Left lung (tissue), 10 donors: ENCODE results near the gene NCAM2. TPM values are rescaled to one million over a fixed set of nuclear protein-coding genes. Genes with fewer than 3 reads are reported as not detected.
A peak's percentile ranks its signal among the peaks of the same experiment; 100 is the strongest.

ENCODE experiments used
- ATAC-seq: fragments of 200-7000 bp; cut with Tn5 transposase; one replicate; pipeline ENCODE4 v1.9.1; 2020; ENCODE audit warnings: moderate library complexity
- DNase-seq, 4 donors: peaks; one replicate each; pipeline ENCODE4 v3.0.0-alpha.2; 2013 to 2020
- H3K27ac ChIP-seq, 2 donors: fragments of 200-600 bp; sonication (generic) in 1 of 2; one replicate each; pipeline versions ENCODE4 v1.5.0 to v1.8.0; 2020 to 2021
- H3K27me3 ChIP-seq, 2 donors: fragments of 200-600 bp; sonication (generic) in 1 of 2; one replicate each; pipeline versions ENCODE4 v1.5.0 to v1.8.0; 2020 to 2021
- H3K36me3 ChIP-seq, 2 donors: fragments of 200-600 bp; sonication (generic) in 1 of 2; one replicate each; pipeline versions ENCODE4 v1.5.0 to v1.8.0; 2020 to 2021
- H3K4me1 ChIP-seq, 2 donors: fragments of 200-600 bp; one replicate each; pipeline ENCODE4 v1.8.0; 2021
- H3K4me3 ChIP-seq, 2 donors: fragments of 200-600 bp; sonication (generic) in 1 of 2; one replicate each; pipeline versions ENCODE4 v1.5.0 to v1.8.0; 2020 to 2021; ENCODE audit warnings: mild to moderate bottlenecking in 1 of 2
- H3K9me3 ChIP-seq, 2 donors: fragments of 200-600 bp; sonication (generic) in 1 of 2; one replicate each; pipeline versions ENCODE4 v1.5.0 to v1.8.0; 2020 to 2021
- intact Hi-C, 2 donors: fragments of 100-400 bp; cut with DNase I; formaldehyde crosslinking; loops; one replicate each; pipeline versions ENCODE4 v1.11.2 to v1.14.2; 2022
- polyA plus RNA-seq, 6 donors: library from polyadenylated mRNA; unstranded; fragments of 120-200 nt; gene quantifications; one replicate each; pipeline ENCODE4 v1.2.1, GENCODE V29; 2013; ENCODE audit not compliant: insufficient read length in 6 of 6
- total RNA-seq, 2 donors: library from RNA; stranded (reverse); fragmentation: NEBNext Ultra II Directional; extraction: Animal tissue kit (Norgen Biotek cat#: 25700); gene quantifications; one replicate each; pipeline ENCODE4 v1.2.1, GENCODE V29; 2021
- TF ChIP-seq, protein P1 (sequence below), 2 donors: fragments of 200-600 bp; sonication (generic) in 1 of 2; IDR thresholded peaks; one replicate each; pipeline versions ENCODE4 v1.5.0 to v1.8.0; 2021; ENCODE audit warnings: antibody characterized with exemption in 2 of 2
- donor health status: DM: no; HTN: yes; CAD: no.
- donor health status: DM: no; HTN: no; CAD: no.

Gene NCAM2
- total and polyA plus RNA-seq, 8 donors = 3.3 to 30.4 (median 4.6) TPM

DNA sequence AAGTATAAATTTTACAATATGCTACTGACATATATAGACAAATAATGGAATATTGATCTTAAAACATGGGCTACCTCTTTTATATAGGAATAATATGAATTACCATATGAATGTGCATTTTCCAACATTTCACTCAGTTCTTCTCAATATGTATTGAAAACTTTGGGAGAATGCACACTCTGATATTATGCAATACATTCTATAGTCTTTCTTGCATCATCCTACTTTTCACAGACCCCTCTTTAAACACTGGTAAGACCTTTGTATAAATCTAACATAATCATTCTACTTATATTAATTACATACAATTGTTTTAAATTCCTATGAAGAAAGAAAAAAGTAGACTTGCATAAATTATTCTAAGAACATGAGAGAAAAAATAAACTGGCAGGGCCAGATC, 69.2 kb downstream of the NCAM2 start:
- no peaks in the 10 kb centered on the region for H3K9me3 ChIP-seq
- no peaks in the 10 kb centered on the region for H3K4me1 ChIP-seq
- no peaks in the 10 kb centered on the region for H3K27me3 ChIP-seq
- H3K4me3 ChIP-seq = no peak overlapping the region
- no peaks in the 10 kb centered on the region for H3K36me3 ChIP-seq
- no peak for DNase-seq
- ATAC-seq = no peak
- H3K27ac ChIP-seq = no peak overlapping the region
- TF ChIP-seq, protein P1, sequence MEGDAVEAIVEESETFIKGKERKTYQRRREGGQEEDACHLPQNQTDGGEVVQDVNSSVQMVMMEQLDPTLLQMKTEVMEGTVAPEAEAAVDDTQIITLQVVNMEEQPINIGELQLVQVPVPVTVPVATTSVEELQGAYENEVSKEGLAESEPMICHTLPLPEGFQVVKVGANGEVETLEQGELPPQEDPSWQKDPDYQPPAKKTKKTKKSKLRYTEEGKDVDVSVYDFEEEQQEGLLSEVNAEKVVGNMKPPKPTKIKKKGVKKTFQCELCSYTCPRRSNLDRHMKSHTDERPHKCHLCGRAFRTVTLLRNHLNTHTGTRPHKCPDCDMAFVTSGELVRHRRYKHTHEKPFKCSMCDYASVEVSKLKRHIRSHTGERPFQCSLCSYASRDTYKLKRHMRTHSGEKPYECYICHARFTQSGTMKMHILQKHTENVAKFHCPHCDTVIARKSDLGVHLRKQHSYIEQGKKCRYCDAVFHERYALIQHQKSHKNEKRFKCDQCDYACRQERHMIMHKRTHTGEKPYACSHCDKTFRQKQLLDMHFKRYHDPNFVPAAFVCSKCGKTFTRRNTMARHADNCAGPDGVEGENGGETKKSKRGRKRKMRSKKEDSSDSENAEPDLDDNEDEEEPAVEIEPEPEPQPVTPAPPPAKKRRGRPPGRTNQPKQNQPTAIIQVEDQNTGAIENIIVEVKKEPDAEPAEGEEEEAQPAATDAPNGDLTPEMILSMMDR (IDR thresholded peaks at IDR 0.05) = no peak
- intact Hi-C loops = no loop called here

DNA sequence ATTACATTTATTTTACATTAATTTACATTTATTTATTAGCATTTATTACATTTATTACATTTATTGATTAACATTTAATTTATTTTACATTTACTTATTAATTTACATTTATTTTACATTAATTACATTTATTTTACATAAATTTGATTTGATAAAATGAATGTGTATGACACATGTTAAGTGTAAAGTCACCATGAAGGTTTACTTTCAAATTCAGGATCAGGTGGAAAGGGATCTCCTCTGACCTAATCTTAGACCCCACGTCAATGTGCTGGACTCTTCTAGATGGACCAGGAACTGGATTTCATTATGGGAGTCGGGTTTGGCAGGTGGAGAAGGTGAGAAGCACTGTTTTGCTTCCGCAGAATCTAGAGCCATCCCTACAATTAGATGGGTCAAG, 76.1 kb downstream of the NCAM2 start:
- no peaks in the 10 kb centered on the region for H3K36me3 ChIP-seq
- TF ChIP-seq, protein P1 (IDR thresholded peaks at IDR 0.05) = no peak
- no peak overlapping the region for H3K27ac ChIP-seq
- H3K27me3 ChIP-seq = no peaks in the 10 kb centered on the region
- H3K4me3 ChIP-seq = no peak overlapping the region
- DNase-seq (no peak), ATAC-seq (no peak)
- intact Hi-C loops = no loop called here
- H3K9me3 ChIP-seq = no peaks in the 10 kb centered on the region
- H3K4me1 ChIP-seq = no peaks in the 10 kb centered on the region

DNA sequence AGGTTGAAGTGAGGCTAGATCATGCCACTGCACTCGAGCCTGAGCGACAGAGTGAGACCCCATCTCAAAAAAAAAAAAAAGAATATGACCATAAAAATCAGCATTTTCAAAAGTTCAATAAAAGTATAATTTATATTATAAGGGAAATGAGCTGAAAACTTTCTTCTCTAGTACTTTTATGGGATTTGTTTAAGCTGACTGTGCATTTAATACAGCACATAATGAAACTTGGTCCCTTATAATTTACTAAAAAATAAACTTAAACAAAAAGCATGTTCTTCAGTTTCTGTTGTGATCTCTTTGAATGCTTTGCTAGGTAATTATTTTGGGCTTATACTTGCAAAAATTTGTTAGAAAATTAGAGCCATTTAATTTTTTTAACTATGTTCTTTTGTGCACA, 77.8 kb downstream of the NCAM2 start:
- Histone ChIP-seq H3K4me3 (no peak overlapping the region), H3K9me3 (no peaks in the 10 kb centered on the region), H3K27ac (peak overlapping the region in 1 of 2 donors; percentile 5), H3K4me1 (no peaks in the 10 kb centered on the region), H3K36me3 (no peaks in the 10 kb centered on the region), H3K27me3 (no peaks in the 10 kb centered on the region)
- TF ChIP-seq, protein P1 (IDR thresholded peaks at IDR 0.05) = no peak
- intact Hi-C loops = no loop called here
- DNase-seq (no peak), ATAC-seq (no peak)

DNA sequence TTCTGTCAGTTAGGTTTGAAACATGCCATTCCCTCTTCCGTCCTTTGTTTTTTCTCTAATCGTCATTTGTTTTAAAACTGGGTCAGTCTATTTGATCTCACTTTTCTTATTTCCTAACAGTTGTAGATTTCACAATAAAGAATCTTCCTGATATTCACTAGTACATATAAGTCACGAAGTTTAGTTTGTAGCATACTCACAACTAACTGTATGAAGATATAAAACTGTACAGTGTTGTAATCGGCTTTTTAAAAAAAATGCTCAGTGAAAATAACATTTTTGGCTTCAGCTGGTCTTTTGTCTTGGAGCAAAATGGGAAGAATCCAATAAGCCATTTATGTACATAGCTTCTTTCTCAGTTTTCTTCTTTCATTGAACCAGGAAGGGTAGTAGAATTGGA, 78.3 kb downstream of the NCAM2 start:
- Histone ChIP-seq H3K9me3 (no peaks in the 10 kb centered on the region), H3K27ac (peak overlapping the region in 1 of 2 donors; percentile 5), H3K4me3 (no peak overlapping the region), H3K4me1 (no peaks in the 10 kb centered on the region), H3K27me3 (no peaks in the 10 kb centered on the region), H3K36me3 (no peaks in the 10 kb centered on the region)
- DNase-seq (peak in 1 of 4 donors; percentile 24), ATAC-seq (no peak)
- TF ChIP-seq, protein P1 (IDR thresholded peaks at IDR 0.05) = no peak
- intact Hi-C loops = no loop called here

DNA sequence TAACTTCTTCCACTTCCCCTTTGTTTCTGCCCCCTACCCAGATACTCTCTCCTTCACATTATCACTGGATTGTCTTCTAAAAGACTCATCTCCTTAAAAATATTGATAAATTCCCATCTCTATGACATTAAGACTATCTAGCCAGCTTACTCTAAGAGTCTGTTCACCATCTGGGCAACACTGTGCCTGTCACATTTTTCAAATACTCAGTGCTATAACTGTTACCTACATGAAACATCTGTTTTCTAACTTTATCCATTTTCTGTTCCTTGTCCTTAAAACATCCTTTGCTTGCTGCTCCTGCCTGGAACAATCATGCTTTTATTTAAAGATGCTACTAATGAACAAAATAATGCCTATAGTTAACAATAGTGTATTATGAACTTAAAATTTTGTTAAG, 81.4 kb downstream of the NCAM2 start:
- H3K36me3 ChIP-seq = no peaks in the 10 kb centered on the region
- DNase-seq (peak in 1 of 4 donors; percentile 49), ATAC-seq (no peak)
- intact Hi-C loops = no loop called here
- no peak overlapping the region for H3K27ac ChIP-seq
- TF ChIP-seq, protein P1 (IDR thresholded peaks at IDR 0.05) = no peak
- no peak overlapping the region for H3K4me3 ChIP-seq
- no peaks in the 10 kb centered on the region for H3K9me3 ChIP-seq
- no peaks in the 10 kb centered on the region for H3K4me1 ChIP-seq
- no peaks in the 10 kb centered on the region for H3K27me3 ChIP-seq
